ENCODE results near the gene TMEM119. TPM values are rescaled to one million over a fixed set of nuclear protein-coding genes. Genes with fewer than 3 reads are reported as not detected.
"Not testable (repeated sequence)": the region's sequence is repeated elsewhere in the genome, so short reads cannot be mapped to it uniquely, and the experiment has no call there.

The TMEM119 gene
- total RNA-seq, 3 donors from 2014 or later: 12.1 to 21.0 (median 12.5) TPM

DNA sequence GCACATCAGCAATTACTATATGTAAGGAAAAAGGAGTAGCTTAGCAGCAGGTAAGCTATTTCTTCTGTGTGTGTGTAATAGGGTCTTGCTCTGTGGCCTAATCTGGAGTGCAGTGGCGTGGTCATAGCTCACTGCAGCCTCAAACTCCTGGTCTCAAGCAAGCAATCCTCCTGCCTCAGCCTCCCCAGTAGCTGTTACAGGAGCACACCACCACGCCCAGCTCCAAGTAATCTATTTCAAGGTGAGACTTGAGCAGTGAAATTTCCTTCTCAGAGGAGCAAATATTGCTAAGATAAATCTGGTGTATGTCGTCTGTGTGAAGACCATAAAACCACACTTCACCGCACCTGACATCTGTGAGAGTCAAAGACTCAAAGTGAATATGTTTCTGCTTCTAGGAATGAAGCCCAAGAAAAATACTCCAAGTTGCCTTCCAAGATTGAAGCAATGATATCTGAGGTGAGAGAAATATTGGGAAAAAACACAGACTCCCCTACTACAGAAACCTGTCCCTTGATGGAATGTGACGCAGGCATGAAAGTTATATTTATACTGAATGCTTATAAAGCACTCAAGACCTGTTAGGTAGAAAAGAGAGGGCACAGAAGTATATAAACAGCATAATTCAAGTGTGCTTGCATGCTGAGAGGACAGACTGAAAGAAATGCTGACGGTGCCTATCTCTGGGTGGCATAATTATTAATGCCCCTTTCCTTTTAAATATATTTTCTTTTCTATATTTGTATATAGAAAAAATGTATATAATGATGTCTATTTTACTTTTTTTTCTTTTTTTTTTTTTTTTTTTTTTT lies 38.3 kb upstream of the TMEM119 start:
- H3K27me3 ChIP-seq: no peaks in the 10 kb centered on the region
- no peaks in the 10 kb centered on the region for H3K4me1 ChIP-seq
- DNase-seq (ENCODE audit: low spot score in 2 of 2): no peak
- H3K4me3 ChIP-seq: no peak overlapping the region
- H3K9me3 ChIP-seq: no peaks in the 10 kb centered on the region
- TF ChIP-seq, protein P1, sequence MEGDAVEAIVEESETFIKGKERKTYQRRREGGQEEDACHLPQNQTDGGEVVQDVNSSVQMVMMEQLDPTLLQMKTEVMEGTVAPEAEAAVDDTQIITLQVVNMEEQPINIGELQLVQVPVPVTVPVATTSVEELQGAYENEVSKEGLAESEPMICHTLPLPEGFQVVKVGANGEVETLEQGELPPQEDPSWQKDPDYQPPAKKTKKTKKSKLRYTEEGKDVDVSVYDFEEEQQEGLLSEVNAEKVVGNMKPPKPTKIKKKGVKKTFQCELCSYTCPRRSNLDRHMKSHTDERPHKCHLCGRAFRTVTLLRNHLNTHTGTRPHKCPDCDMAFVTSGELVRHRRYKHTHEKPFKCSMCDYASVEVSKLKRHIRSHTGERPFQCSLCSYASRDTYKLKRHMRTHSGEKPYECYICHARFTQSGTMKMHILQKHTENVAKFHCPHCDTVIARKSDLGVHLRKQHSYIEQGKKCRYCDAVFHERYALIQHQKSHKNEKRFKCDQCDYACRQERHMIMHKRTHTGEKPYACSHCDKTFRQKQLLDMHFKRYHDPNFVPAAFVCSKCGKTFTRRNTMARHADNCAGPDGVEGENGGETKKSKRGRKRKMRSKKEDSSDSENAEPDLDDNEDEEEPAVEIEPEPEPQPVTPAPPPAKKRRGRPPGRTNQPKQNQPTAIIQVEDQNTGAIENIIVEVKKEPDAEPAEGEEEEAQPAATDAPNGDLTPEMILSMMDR (IDR thresholded peaks at IDR 0.05): no peak
- TF ChIP-seq POLR2AphosphoS5 (IDR thresholded peaks at IDR 0.05) (no peak), POLR2A (IDR thresholded peaks at IDR 0.05) (no peak)
- no peak overlapping the region for H3K27ac ChIP-seq
- no peaks in the 10 kb centered on the region for H3K36me3 ChIP-seq
- intact Hi-C loops (cut with DNase I; ENCODE audit: low total_unique reads): no loop called here

GRCh38 chr12:108635201-108635996 lies 37.5 kb upstream of the TMEM119 start:
- TF ChIP-seq, protein P1 (IDR thresholded peaks at IDR 0.05): no peak
- TF ChIP-seq POLR2AphosphoS5 (IDR thresholded peaks at IDR 0.05) (no peak), POLR2A (IDR thresholded peaks at IDR 0.05) (no peak)
- no peak overlapping the region for H3K4me3 ChIP-seq

DNA sequence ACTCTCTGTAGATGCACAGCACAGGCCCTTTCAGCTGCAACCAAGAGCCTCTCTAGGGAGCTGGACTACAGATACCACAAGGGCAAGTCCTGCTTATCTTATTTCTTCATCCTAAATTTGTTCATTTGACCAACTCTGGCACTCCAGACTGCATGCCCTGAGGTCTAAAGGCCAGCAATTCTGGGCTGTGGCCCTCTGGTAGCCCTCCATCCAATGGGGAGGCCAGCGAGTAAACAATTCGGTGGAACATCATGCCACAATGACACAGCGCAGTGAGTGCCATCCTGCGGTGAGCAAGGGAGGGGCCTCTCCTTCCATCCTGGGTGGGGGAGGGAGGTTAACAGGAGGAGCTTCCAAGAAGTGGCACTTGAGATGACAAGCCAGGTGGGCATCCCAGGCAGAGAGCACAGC lies 36.5 kb upstream of the TMEM119 start:
- Histone ChIP-seq H3K9me3 (no peaks in the 10 kb centered on the region), H3K4me1 (no peaks in the 10 kb centered on the region), H3K27me3 (no peaks in the 10 kb centered on the region), H3K36me3 (no peaks in the 10 kb centered on the region), H3K4me3 (no peak overlapping the region), H3K27ac (peak overlapping the region in 1 of 2 donors; percentile 25)
- intact Hi-C loops (cut with DNase I; ENCODE audit: low total_unique reads): no loop called here
- DNase-seq (ENCODE audit: low spot score in 2 of 2): no peak
- TF ChIP-seq POLR2AphosphoS5 (IDR thresholded peaks at IDR 0.05) (no peak), POLR2A (IDR thresholded peaks at IDR 0.05) (no peak)
- TF ChIP-seq, protein P1 (IDR thresholded peaks at IDR 0.05): no peak

More at GRCh38 chr12:108635201-108635996, 37.5 kb upstream of the TMEM119 start:
- no peaks in the 10 kb centered on the region for H3K9me3 ChIP-seq
- H3K27me3 ChIP-seq: no peaks in the 10 kb centered on the region
- H3K36me3 ChIP-seq: no peaks in the 10 kb centered on the region
- DNase-seq (ENCODE audit: low spot score in 2 of 2): no peak
- intact Hi-C loops (cut with DNase I; ENCODE audit: low total_unique reads): no loop called here
- H3K4me1 ChIP-seq: no peaks in the 10 kb centered on the region
- no peak overlapping the region for H3K27ac ChIP-seq

DNA sequence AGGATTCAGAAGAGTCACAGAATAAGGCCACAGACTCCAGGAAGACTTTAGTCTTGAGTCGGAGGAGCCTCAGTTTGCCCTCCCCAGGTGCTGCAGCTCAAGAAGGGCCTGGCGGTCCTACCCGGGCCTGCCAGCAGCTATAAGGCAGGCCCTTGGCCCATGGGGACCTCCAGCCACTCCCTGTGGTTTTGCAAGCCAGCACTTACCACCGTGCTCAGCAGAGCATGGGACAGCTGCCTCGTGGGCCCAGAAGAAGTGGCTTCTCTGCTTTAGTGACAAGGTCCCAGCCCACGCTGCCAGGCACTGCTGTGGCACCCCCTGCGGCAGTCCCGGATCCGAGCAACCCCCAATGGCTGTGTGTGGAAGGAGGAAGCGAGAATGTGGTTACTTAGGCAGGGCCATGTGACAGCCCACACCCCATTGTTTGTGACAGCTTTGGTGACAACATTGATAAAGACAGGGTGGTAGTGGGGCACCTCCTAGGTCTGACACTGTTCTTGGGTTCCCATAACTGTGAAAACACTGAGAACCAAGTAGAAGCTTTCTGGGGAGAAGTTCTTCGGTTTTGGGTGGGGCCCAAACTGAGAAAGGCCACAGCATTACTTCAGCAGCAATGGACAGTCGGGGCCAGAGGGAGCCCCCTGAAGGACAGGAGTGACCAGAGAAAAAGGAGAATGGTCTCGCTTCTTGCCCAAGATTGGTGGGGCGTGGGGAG lies 35.8 kb upstream of the TMEM119 start, which contains the start of gene SELPLG:
SELPLG (minus strand) TSS at position 361 of the 715 bp plus-strand sequence. CDS start 9,587 bp downstream, outside the sequence.
- intact Hi-C loops (cut with DNase I; ENCODE audit: low total_unique reads): no loop called here
- Histone ChIP-seq H3K27me3 (no peaks in the 10 kb centered on the region), H3K4me1 (no peaks in the 10 kb centered on the region), H3K36me3 (no peaks in the 10 kb centered on the region), H3K27ac (peak within 1 kb of the TSS in 1 of 2 donors; percentile 25), H3K4me3 (peak within 1 kb of the TSS; percentile 13 to 31 (median 29)), H3K9me3 (no peaks in the 10 kb centered on the region)
- peak in 1 of 2 donors; percentile 50 for DNase-seq (ENCODE audit: low spot score in 2 of 2)
- TF ChIP-seq POLR2A (IDR thresholded peaks at IDR 0.05) (no peak), POLR2AphosphoS5 (IDR thresholded peaks at IDR 0.05) (peak in 2 of 3 donors; percentile 22 to 37)

GRCh38 chr12:108633081-108633533 lies 35.2 kb upstream of the TMEM119 start:
- peak overlapping the region; percentile 13 to 31 (median 29) for H3K4me3 ChIP-seq
- no peak for DNase-seq (ENCODE audit: low spot score in 2 of 2)
- no peaks in the 10 kb centered on the region for H3K36me3 ChIP-seq
- no peaks in the 10 kb centered on the region for H3K4me1 ChIP-seq
- H3K9me3 ChIP-seq: no peaks in the 10 kb centered on the region
- H3K27ac ChIP-seq: no peak overlapping the region
- intact Hi-C loops (cut with DNase I; ENCODE audit: low total_unique reads): no loop called here
- H3K27me3 ChIP-seq: no peaks in the 10 kb centered on the region
- TF ChIP-seq, protein P1 (IDR thresholded peaks at IDR 0.05): no peak
- TF ChIP-seq POLR2A (IDR thresholded peaks at IDR 0.05) (no peak), POLR2AphosphoS5 (IDR thresholded peaks at IDR 0.05) (no peak)

DNA sequence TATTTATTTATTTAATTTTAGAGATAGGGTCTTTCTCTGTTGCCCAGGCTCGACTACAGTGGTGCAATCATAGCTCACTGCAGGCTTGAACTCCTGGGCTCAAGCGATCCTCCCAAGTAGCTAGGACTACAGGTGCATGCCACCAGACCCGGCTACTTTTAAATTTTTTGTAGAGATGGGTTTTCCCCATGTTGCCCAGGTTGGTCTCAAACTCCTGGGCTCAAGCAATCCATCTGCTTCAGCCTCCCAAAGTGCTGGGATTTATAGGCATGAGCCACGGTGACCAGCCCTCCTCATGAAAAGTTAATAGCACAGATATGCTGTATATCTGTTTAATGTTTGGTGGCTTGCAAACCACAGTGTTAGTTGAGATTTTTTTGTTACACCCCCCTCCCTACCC lies 33.4 kb upstream of the TMEM119 start:
- H3K27ac ChIP-seq; H3K4me1 ChIP-seq; intact Hi-C loops (cut with DNase I; ENCODE audit: low total_unique reads); H3K9me3 ChIP-seq; H3K36me3 ChIP-seq; H3K4me3 ChIP-seq; H3K27me3 ChIP-seq; DNase-seq (ENCODE audit: low spot score in 2 of 2): not testable (repeated sequence)
